ENCODE measurements around the gene PLEKHA6.
"Not testable (repeated sequence)": the region's sequence is repeated elsewhere in the genome, so short reads cannot be mapped to it uniquely, and the experiment has no call there.

PLEKHA6 gene

GRCh38 chr1:204250428-204251030, 109.2 kb downstream of the PLEKHA6 start:
- H3K27ac Mint-ChIP-seq = no peak overlapping the region
- H3K27me3 Mint-ChIP-seq = peaks cover 0 to 6% of the 10 kb centered on the region in 2 donors
- no peak overlapping the region for H3K4me3 Mint-ChIP-seq
- ATAC-seq (replicated peaks) = no peak
- H3K9me3 Mint-ChIP-seq = no peaks in the 10 kb centered on the region
- H3K36me3 Mint-ChIP-seq = no peaks in the 10 kb centered on the region
- no peak for DNase-seq
- no peaks in the 10 kb centered on the region for H3K4me1 Mint-ChIP-seq

DNA sequence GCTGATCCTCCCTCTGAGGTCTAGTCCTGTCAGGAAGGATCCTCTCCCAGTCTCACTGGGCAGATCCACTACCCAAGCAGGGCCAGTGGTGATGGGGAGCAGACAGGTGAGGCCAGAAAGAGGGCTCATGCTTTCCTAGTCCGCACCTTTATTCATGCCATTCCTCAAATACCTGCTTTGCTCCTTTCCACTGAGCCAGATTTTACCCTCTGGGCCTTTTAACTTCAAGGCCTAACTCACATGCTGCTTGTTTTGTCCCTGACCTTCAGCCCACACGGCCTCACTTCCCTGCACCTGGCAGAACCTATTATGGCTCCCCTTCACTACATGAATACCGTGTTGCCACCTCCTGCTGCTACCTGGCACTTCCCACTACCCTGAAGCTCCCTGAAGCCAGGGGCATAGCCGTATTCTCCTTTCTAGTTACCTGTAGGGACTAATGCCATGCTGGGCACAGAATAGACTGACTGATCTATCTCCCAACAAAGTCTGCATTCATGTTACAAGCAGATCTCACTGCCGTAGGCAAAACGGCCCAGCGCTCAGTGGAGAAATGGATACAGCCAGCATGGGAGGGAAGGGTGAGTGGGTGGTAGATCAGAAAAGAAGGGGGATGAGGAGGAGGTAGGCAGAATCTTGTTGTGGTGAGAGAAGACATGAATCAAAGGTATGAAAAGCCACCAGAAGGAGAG, 109.8 kb downstream of the PLEKHA6 start:
- H3K27me3 Mint-ChIP-seq = peaks cover 0 to 7% of the 10 kb centered on the region in 2 donors
- H3K36me3 Mint-ChIP-seq = no peaks in the 10 kb centered on the region
- no peak for DNase-seq
- H3K27ac Mint-ChIP-seq = no peak overlapping the region
- ATAC-seq (replicated peaks) = no peak
- H3K9me3 Mint-ChIP-seq = no peaks in the 10 kb centered on the region
- H3K4me1 Mint-ChIP-seq = no peaks in the 10 kb centered on the region
- no peak overlapping the region for H3K4me3 Mint-ChIP-seq

DNA sequence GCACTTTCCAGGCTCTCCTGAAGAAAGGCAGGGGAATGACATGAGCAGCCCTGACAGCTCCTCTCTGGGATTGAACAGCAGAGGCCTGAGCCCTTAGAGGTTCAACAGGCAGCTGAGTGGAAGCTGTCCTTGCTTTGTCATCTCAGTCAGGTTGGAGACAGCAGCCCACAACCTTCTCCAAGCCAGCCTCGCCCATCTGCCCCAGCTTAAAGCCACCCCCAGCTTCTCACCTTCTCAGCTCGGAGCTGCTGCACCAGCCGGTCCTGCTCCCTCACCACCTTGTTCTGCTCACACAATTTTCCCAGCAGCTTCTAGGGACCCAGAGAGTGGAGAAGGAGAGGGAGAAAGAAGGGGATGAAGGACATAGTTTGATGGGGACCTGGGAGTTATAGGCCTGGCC, 110.8 kb downstream of the PLEKHA6 start:
- Mint-ChIP-seq H3K4me1 (no peaks in the 10 kb centered on the region), H3K27me3 (peaks cover 0 to 11% of the 10 kb centered on the region in 2 donors), H3K4me3 (no peak overlapping the region), H3K9me3 (no peaks in the 10 kb centered on the region), H3K36me3 (no peaks in the 10 kb centered on the region), H3K27ac (no peak overlapping the region)
- ATAC-seq (replicated peaks) (no peak), DNase-seq (no peak)

DNA sequence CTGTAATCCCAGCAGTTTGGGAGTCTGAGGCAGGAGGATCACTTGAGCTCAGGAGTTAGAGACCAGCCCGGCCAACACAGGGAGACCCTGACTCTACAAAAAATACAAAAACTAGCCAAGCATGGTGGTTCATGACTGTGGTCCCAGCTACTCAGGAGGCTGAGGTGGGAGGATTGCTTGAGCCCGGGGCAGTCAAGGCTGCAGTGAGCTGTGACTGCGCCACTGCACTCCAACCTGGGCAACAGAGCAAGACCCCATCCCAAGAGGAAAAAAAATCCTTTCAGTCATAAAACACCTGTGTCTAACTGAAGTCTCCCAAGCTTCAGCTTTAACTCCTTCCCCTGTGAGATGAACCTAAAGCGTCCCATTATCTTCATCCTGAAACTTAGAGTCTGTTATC, 112.9 kb downstream of the PLEKHA6 start:
- ATAC-seq (replicated peaks) (no peak), DNase-seq (no peak)
- Mint-ChIP-seq H3K9me3 (no peaks in the 10 kb centered on the region), H3K27ac (no peak overlapping the region), H3K4me1 (no peaks in the 10 kb centered on the region), H3K4me3 (no peak overlapping the region), H3K27me3 (peaks cover 0 to 11% of the 10 kb centered on the region in 2 donors), H3K36me3 (no peaks in the 10 kb centered on the region)

- Mint-ChIP-seq H3K27ac (no peak overlapping the region), H3K9me3 (no peaks in the 10 kb centered on the region), H3K36me3 (no peaks in the 10 kb centered on the region), H3K4me1 (no peaks in the 10 kb centered on the region), H3K4me3 (no peak overlapping the region), H3K27me3 (peaks cover 0 to 11% of the 10 kb centered on the region in 2 donors)
- DNase-seq (no peak), ATAC-seq (replicated peaks) (no peak)
These were observed 116.8 kb downstream of the PLEKHA6 start for GRCh38 chr1:204242920-204243319.

DNA sequence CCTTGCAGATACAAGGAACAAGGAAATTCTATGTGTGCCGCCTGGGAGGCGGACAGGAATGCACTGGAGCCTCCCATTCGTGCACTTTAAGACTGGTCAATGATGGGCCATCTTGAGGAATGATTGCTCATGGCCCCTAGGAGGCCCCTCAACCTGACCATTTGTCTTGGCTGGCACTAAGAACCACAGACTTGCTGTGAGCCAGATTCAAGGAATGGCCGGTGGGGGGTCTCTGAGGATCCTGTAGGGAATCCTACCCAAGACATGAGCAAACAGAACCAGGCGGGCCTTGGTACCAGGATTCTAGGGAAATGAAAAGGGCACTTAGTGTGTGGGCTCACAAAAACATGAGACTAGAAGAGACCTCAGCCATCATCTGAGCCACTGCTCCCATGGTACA, 117.8 kb downstream of the PLEKHA6 start:
- H3K27me3 Mint-ChIP-seq = peaks cover 0 to 11% of the 10 kb centered on the region in 2 donors
- no peaks in the 10 kb centered on the region for H3K4me1 Mint-ChIP-seq
- no peaks in the 10 kb centered on the region for H3K9me3 Mint-ChIP-seq
- DNase-seq = no peak
- ATAC-seq (replicated peaks) = no peak
- H3K36me3 Mint-ChIP-seq = no peaks in the 10 kb centered on the region
- H3K4me3 Mint-ChIP-seq = no peak overlapping the region
- no peak overlapping the region for H3K27ac Mint-ChIP-seq

- peaks cover 0 to 5% of the 10 kb centered on the region in 2 donors for H3K27me3 Mint-ChIP-seq
These were observed 118.7 kb downstream of the PLEKHA6 start for GRCh38 chr1:204241050-204241449.

DNA sequence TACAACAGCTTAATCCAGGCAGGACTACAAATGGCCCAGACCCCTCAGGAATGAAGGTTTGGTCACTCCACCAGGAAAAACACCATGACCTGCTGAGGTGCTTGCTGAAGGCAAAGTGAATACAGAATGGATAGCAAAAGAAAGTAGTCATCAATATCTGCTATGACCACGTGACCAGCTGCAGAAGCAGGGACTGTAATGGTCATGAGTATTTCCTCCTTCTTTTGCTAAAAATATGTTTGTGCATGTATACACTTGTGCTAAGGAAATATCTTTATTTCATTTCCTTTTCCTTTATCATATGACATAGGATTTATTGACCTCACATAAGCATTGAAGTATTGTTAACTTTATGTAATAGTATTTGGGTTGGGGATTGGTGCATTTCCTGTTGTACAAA, 119.5 kb downstream of the PLEKHA6 start:
- Mint-ChIP-seq H3K9me3 (no peaks in the 10 kb centered on the region), H3K36me3 (no peaks in the 10 kb centered on the region), H3K4me1 (no peaks in the 10 kb centered on the region), H3K4me3 (no peak overlapping the region), H3K27me3 (peaks cover 0 to 7% of the 10 kb centered on the region in 2 donors), H3K27ac (no peak overlapping the region)
- ATAC-seq (replicated peaks) (no peak), DNase-seq (no peak)

More at GRCh38 chr1:204241050-204241449, 118.7 kb downstream of the PLEKHA6 start:
- ATAC-seq (replicated peaks) = no peak
- Mint-ChIP-seq H3K27ac (no peak overlapping the region), H3K4me1 (no peaks in the 10 kb centered on the region), H3K9me3 (no peaks in the 10 kb centered on the region), H3K36me3 (no peaks in the 10 kb centered on the region), H3K4me3 (no peak overlapping the region)
- DNase-seq = no peak

DNA sequence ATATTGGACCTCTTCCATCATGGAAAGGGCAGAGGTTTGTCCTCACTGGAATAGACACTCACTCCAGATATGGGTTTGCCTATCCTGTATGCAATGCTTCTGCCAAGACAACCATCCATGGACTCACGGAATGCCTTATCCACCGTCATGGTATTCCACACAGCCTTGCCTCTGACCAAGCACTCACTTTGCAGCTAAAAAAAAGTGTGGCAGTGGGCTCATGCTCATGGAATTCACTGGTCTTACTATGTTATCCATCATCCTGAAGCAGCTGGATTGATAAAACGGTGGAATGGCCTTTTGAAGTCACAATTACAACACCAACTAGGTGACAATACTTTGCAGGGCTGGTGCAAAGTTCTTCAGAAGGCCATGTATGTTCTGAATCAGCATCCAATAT, 120.3 kb downstream of the PLEKHA6 start:
- not testable (repeated sequence) for H3K27ac Mint-ChIP-seq; ATAC-seq (replicated peaks); H3K4me1 Mint-ChIP-seq; H3K27me3 Mint-ChIP-seq; H3K36me3 Mint-ChIP-seq; DNase-seq; H3K9me3 Mint-ChIP-seq; H3K4me3 Mint-ChIP-seq

- ATAC-seq (replicated peaks); H3K27me3 Mint-ChIP-seq; H3K36me3 Mint-ChIP-seq; H3K27ac Mint-ChIP-seq; H3K4me1 Mint-ChIP-seq; DNase-seq; H3K4me3 Mint-ChIP-seq; H3K9me3 Mint-ChIP-seq: not testable (repeated sequence)
These were observed 121.2 kb downstream of the PLEKHA6 start for GRCh38 chr1:204238520-204238919.

GRCh38 chr1:204237515-204237914, 122.2 kb downstream of the PLEKHA6 start:
- DNase-seq; H3K4me3 Mint-ChIP-seq; ATAC-seq (replicated peaks); H3K4me1 Mint-ChIP-seq; H3K36me3 Mint-ChIP-seq; H3K9me3 Mint-ChIP-seq; H3K27ac Mint-ChIP-seq; H3K27me3 Mint-ChIP-seq: not testable (repeated sequence)

DNA sequence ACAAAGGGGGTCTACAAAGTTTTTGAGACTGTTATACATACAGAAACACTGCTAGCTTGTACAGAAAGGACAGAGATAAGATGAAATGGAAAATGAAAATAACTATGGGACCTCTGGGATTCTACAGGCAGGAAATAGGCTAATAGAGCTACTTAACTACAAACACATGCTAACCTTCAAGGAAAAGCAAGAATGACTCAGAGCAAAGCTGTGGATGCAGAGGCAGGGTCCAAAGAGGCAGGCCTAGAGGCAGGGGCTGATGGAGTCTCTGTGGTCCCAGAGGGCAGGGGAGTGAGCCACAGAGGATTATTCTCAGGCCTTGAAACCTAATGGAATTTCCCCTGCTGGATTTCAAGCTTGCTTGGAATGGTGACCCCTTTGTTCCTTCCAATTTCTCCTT, 127.2 kb downstream of the PLEKHA6 start:
- no peak overlapping the region for H3K27ac Mint-ChIP-seq
- peaks cover 2 to 4% of the 10 kb centered on the region in 2 donors for H3K9me3 Mint-ChIP-seq
- no peak overlapping the region for H3K4me3 Mint-ChIP-seq
- ATAC-seq (replicated peaks) (no peak), DNase-seq (no peak)
- no peaks in the 10 kb centered on the region for H3K36me3 Mint-ChIP-seq
- no peaks in the 10 kb centered on the region for H3K4me1 Mint-ChIP-seq
- H3K27me3 Mint-ChIP-seq = peaks cover 4 to 5% of the 10 kb centered on the region in 2 donors

GRCh38 chr1:204230211-204230610, 129.5 kb downstream of the PLEKHA6 start:
- H3K4me3 Mint-ChIP-seq = no peak overlapping the region
- peaks cover 2 to 4% of the 10 kb centered on the region in 2 donors for H3K9me3 Mint-ChIP-seq
- H3K27me3 Mint-ChIP-seq = peaks cover 2 to 5% of the 10 kb centered on the region in 2 donors
- no peaks in the 10 kb centered on the region for H3K36me3 Mint-ChIP-seq
- ATAC-seq (replicated peaks) (no peak), DNase-seq (no peak)
- no peaks in the 10 kb centered on the region for H3K4me1 Mint-ChIP-seq
- no peak overlapping the region for H3K27ac Mint-ChIP-seq

DNA sequence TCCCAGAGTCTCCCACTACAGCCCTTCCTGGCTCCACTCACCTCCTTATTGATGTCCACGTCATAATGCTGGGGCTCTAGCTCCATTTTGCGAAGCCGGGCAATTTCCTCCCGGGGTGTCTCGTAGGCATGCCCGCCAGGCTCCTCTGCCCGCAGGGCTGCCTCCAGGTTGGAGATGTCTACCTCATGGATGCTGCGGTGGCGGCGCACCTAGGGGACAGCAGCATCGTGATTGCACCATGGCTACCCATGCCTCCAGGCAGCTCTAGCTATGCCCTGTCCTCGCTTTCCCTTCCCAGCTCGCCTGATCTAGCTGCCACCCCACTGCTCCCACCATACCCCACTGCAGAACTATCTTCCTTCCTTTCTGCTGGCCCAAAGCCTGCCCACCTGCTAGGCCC, 130.8 kb downstream of the PLEKHA6 start:
- ATAC-seq (replicated peaks) = no peak
- DNase-seq = no peak
- H3K36me3 Mint-ChIP-seq = no peaks in the 10 kb centered on the region
- no peak overlapping the region for H3K4me3 Mint-ChIP-seq
- peaks cover 0 to 5% of the 10 kb centered on the region in 2 donors for H3K27me3 Mint-ChIP-seq
- no peaks in the 10 kb centered on the region for H3K4me1 Mint-ChIP-seq
- peaks cover 2 to 4% of the 10 kb centered on the region in 2 donors for H3K9me3 Mint-ChIP-seq
- H3K27ac Mint-ChIP-seq = no peak overlapping the region

- H3K27ac Mint-ChIP-seq = no peak overlapping the region
- H3K36me3 Mint-ChIP-seq = no peaks in the 10 kb centered on the region
- H3K9me3 Mint-ChIP-seq = peaks cover 2 to 4% of the 10 kb centered on the region in 2 donors
- DNase-seq = no peak
- no peak overlapping the region for H3K4me3 Mint-ChIP-seq
- no peaks in the 10 kb centered on the region for H3K4me1 Mint-ChIP-seq
- H3K27me3 Mint-ChIP-seq = peaks cover 0 to 5% of the 10 kb centered on the region in 2 donors
- ATAC-seq (replicated peaks) = no peak
These were observed 131.5 kb downstream of the PLEKHA6 start for GRCh38 chr1:204227996-204228785.

All from stimulated activated naive B cell treated with anti-CD40 and anti-IgM and Interleukin-4, amounts not matched to agents 10 μg/mL and 1 μg/mL and 100 μg/mL, for 72 hours (primary cell).